GM12865 (cell line): ENCODE data around the gene ASCL2.

Experiments used
- DNase-seq: peaks from one replicate; pipeline ENCODE4 v3.0.0; 2010; ENCODE audit warnings: low read depth
- H3K4me3 ChIP-seq: 2 replicates; pipeline ENCODE4 v1.5.1; 2011; ENCODE audit warnings: mild to moderate bottlenecking, low read depth, low read length, control low read depth
- CTCF ChIP-seq: IDR thresholded peaks from 2 replicates; pipeline ENCODE4 v1.5.1; 2011; ENCODE audit warnings: low read length, control low read depth, low read depth, inconsistent platforms; ENCODE audit not compliant: insufficient read depth; ENCODE audit errors: missing control alignments

The ASCL2 gene

GRCh38 chr11:2312232-2313042 is 42.0 kb upstream of the ASCL2 start:
- TF ChIP-seq CTCF = no peak
- no peak overlapping the region for H3K4me3 ChIP-seq
- DNase-seq = no peak

- no peak for DNase-seq
- TF ChIP-seq CTCF = no peak
Observed at GRCh38 chr11:2311353-2312133, 41.2 kb upstream of the ASCL2 start.

GRCh38 chr11:2310786-2311352 is 40.5 kb upstream of the ASCL2 start:
- H3K4me3 ChIP-seq = no peak overlapping the region
- no peak for TF ChIP-seq CTCF
- no peak for DNase-seq

More at GRCh38 chr11:2311353-2312133, 41.2 kb upstream of the ASCL2 start:
- H3K4me3 ChIP-seq = no peak overlapping the region

- DNase-seq = no peak
- TF ChIP-seq CTCF = no peak
- no peak overlapping the region for H3K4me3 ChIP-seq
Observed at GRCh38 chr11:2310073-2310785, 39.8 kb upstream of the ASCL2 start.

- DNase-seq = no peak
- TF ChIP-seq CTCF = no peak
- H3K4me3 ChIP-seq = no peak overlapping the region
Observed at GRCh38 chr11:2309251-2310072, 39.1 kb upstream of the ASCL2 start.

GRCh38 chr11:2308713-2309112 is 38.3 kb upstream of the ASCL2 start:
- no peak for TF ChIP-seq CTCF
- no peak for DNase-seq
- H3K4me3 ChIP-seq = no peak overlapping the region
